ENCODE data around the gene ZNF608. TPM values are rescaled to one million over a fixed set of nuclear protein-coding genes. Genes with fewer than 3 reads are reported as not detected.

ZNF608 gene
- total and polyA plus RNA-seq, 9 of the 15 experiments (the other 6 are each of a cell fraction or from before 2014, with no cell fraction given) = 0.38 to 1.5 (median 1.00) TPM

DNA sequence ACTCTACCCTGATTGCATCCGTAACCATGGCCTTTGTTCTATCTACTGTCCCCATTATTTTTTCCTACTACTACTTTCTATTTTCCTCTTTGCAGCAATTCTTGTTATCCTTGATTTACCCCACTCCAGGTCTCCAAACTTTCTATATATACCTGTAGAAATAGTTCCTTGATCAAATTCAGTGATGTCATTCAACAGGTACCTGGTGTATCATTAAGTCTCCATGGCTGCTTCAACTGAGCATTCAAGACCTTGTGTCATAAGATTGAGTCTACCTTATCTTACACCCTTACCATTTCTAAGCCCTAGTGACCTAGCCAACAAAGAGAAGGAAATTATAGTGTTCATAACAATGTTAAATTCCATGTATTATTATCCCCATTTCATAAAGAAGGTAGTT is 35.8 kb upstream of the ZNF608 start (continued):
- TF ChIP-seq, protein P1, sequence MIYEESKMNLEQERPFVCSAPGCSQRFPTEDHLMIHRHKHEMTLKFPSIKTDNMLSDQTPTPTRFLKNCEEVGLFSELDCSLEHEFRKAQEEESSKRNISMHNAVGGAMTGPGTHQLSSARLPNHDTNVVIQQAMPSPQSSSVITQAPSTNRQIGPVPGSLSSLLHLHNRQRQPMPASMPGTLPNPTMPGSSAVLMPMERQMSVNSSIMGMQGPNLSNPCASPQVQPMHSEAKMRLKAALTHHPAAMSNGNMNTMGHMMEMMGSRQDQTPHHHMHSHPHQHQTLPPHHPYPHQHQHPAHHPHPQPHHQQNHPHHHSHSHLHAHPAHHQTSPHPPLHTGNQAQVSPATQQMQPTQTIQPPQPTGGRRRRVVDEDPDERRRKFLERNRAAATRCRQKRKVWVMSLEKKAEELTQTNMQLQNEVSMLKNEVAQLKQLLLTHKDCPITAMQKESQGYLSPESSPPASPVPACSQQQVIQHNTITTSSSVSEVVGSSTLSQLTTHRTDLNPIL (CRISPR knock-in tag; IDR thresholded peaks at IDR 0.05) = no peak
- no peak for TF ChIP-seq ZFPM2 (CRISPR knock-in tag; IDR thresholded peaks at IDR 0.05)

DNA sequence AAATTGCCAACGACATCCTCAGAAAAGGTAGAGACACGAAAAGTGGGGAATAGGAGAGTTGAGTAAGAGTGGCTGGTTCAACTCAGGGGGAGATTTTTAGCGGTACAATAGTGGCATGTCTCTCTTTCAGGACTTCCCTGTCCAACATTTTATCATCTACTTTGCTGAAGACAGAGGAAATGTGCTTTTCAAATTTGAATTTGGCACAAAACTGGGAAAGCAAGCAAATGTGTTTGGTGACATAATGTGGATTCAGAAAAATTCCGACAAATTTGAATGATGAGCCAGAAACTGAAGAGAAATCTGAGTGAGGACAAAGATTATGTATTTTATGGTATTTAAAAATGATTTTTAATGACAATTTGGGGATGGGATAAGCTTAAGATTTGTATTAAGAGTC is 33.6 kb upstream of the ZNF608 start:
- 2% methylated on average over 4 of the region's 4 CpGs for WGBS (ENCODE audit: insufficient coverage, low coverage, missing lambda C conversion rate)
- no peak overlapping the region for H2AFZ ChIP-seq (ENCODE audit: low read depth, low read length)
- H3K27ac ChIP-seq (ENCODE audit: extremely low read depth, low read depth, low read length) = no peak overlapping the region
- H3K9me1 ChIP-seq (ENCODE audit: control insufficient read depth, insufficient read depth, low read length) = no peaks in the 10 kb centered on the region
- ChIA-PET POLR2A (no interaction called here), CTCF (ENCODE audit: low intra/inter-chr PET ratio) (no interaction called here)
- peaks cover 0 to 5% of the 10 kb centered on the region in 2 experiments; a peak in 1 of 5 replicates for H3K27me3 ChIP-seq (ENCODE audit: control insufficient read depth in 2 of 2, insufficient read depth in 2 of 2, low read length in 2 of 2)
- no TSS peak for BruUV-seq (replicated peaks)
- in situ Hi-C loops (cut with MboI) = no loop called here
- no peaks in the 10 kb centered on the region for H3K36me3 ChIP-seq (ENCODE audit: control insufficient read depth, insufficient read depth, low read length)
- no peaks in the 10 kb centered on the region for H3K4me1 ChIP-seq (replicated peaks in 1 of 2; ENCODE audit: control insufficient read depth in 2 of 2, insufficient read depth in 2 of 2, low read length in 2 of 2)
- H3K4me2 ChIP-seq (ENCODE audit: insufficient read depth, low read length) = no peak overlapping the region
- DNase-seq (ENCODE audit: extremely low read depth in 1 of 4, low spot score in 3 of 4) = no peak
- no peak overlapping the region for H3K9ac ChIP-seq (ENCODE audit: insufficient read depth in 1 of 2, low read depth in 2 of 2, low read length in 2 of 2)
- FAIRE-seq = no peak
- no peaks in the 10 kb centered on the region; the same call in 1 of the 2 replicates for H4K20me1 ChIP-seq (replicated peaks; ENCODE audit: control insufficient read depth, insufficient read depth, low read length)
- intact Hi-C loops (cut with micrococcal nuclease) = no loop called here
- no peak for ATAC-seq
- no peaks in the 10 kb centered on the region for H3K79me2 ChIP-seq (ENCODE audit: control insufficient read depth, insufficient read depth, low read length)
- H3K9me3 ChIP-seq (replicated peaks; ENCODE audit: control insufficient read depth, insufficient read depth, low read depth, low read length) = no peaks in the 10 kb centered on the region; the same call in 1 of the 2 replicates
- no peak overlapping the region for H3K4me3 ChIP-seq
- TF ChIP-seq SPI1 (IDR thresholded peaks at IDR 0.05; ENCODE audit: borderline replicate concordance, low read depth, low read length) = no peak
- TF ChIP-seq NCOA6 (IDR thresholded peaks at IDR 0.05) = no peak
- TF ChIP-seq, protein P2, sequence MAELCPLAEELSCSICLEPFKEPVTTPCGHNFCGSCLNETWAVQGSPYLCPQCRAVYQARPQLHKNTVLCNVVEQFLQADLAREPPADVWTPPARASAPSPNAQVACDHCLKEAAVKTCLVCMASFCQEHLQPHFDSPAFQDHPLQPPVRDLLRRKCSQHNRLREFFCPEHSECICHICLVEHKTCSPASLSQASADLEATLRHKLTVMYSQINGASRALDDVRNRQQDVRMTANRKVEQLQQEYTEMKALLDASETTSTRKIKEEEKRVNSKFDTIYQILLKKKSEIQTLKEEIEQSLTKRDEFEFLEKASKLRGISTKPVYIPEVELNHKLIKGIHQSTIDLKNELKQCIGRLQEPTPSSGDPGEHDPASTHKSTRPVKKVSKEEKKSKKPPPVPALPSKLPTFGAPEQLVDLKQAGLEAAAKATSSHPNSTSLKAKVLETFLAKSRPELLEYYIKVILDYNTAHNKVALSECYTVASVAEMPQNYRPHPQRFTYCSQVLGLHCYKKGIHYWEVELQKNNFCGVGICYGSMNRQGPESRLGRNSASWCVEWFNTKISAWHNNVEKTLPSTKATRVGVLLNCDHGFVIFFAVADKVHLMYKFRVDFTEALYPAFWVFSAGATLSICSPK (IDR thresholded peaks at IDR 0.05; ENCODE audit: borderline replicate concordance) = no peak
- TF ChIP-seq CBX3 (IDR thresholded peaks at IDR 0.05; ENCODE audit: borderline replicate concordance in 1 of 2, low read length in 2 of 2) = no peak
- TF ChIP-seq GATA2 (CRISPR knock-in tag; IDR thresholded peaks at IDR 0.05) = no peak
